Measurements from ENCODE around the gene CYP3A5. TPM values are rescaled to one million over a fixed set of nuclear protein-coding genes. Genes with fewer than 3 reads are reported as not detected.

The CYP3A5 gene
- total and polyA plus RNA-seq, 9 of the 15 experiments (the other 6 are each of a cell fraction or from before 2014, with no cell fraction given): 0.73 to 2.8 (median 1.5) TPM

DNA sequence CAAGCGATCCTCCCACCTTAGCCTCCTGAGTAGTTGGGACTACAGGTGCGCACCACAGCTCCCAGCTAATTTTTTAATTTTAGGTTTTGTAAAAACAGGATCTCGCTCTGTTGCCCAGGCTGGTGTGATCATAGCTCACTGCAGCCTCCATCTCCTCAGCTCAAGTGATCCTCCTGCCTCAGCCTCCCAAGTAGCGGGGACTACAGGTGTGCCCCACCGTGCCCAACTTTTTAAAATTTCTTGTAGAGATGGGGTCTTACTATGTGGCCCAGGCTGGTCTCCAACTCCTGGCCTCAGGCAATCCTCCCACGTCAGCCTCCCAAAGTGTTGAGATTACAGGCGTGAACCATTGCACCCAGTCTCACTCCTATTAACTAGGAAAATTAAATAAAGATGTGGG lies 74.3 kb downstream of the CYP3A5 start:
- Histone ChIP-seq H3K36me3 (ENCODE audit: control insufficient read depth, insufficient read depth, low read length) (no peaks in the 10 kb centered on the region), H3K9me1 (ENCODE audit: control insufficient read depth, insufficient read depth, low read length) (no peaks in the 10 kb centered on the region), H2AFZ (ENCODE audit: low read depth, low read length) (no peak overlapping the region), H3K4me2 (ENCODE audit: insufficient read depth, low read length) (no peak overlapping the region), H3K4me3 (no peak overlapping the region), H3K9me3 (replicated peaks; ENCODE audit: control insufficient read depth, insufficient read depth, low read depth, low read length) (no peaks in the 10 kb centered on the region), H3K4me1 (replicated peaks in 1 of 2; ENCODE audit: control insufficient read depth in 2 of 2, insufficient read depth in 2 of 2, low read length in 2 of 2) (peaks cover 0 to 8% of the 10 kb centered on the region in 2 experiments; a peak in 2 of 5 replicates), H3K27me3 (ENCODE audit: control insufficient read depth in 2 of 2, insufficient read depth in 2 of 2, low read length in 2 of 2) (peaks cover 4 to 34% of the 10 kb centered on the region in 2 experiments; a peak in 3 of 5 replicates), H3K27ac (ENCODE audit: extremely low read depth, low read depth, low read length) (no peak overlapping the region), H3K79me2 (ENCODE audit: control insufficient read depth, insufficient read depth, low read length) (no peaks in the 10 kb centered on the region), H4K20me1 (replicated peaks; ENCODE audit: control insufficient read depth, insufficient read depth, low read length) (no peaks in the 10 kb centered on the region), H3K9ac (ENCODE audit: insufficient read depth in 1 of 2, low read depth in 2 of 2, low read length in 2 of 2) (no peak overlapping the region)
- peak; percentile 60; the same call in 1 of the 2 replicates for TF ChIP-seq ZNF121 (CRISPR knock-in tag; conservative IDR thresholded peaks at IDR 0.05)
- TF ChIP-seq PTRF (tag; IDR thresholded peaks at IDR 0.05): no peak
- no peak for TF ChIP-seq ZNF3 (CRISPR knock-in tag; IDR thresholded peaks at IDR 0.05)
- TF ChIP-seq SMARCB1 (IDR thresholded peaks at IDR 0.05; ENCODE audit: insufficient read length, low read depth): no peak
- TF ChIP-seq, protein P1, sequence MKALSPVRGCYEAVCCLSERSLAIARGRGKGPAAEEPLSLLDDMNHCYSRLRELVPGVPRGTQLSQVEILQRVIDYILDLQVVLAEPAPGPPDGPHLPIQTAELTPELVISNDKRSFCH (CRISPR knock-in tag; IDR thresholded peaks at IDR 0.05): no peak
- TF ChIP-seq, protein P1 (tag; IDR thresholded peaks at IDR 0.05): no peak
- TF ChIP-seq BDP1 (IDR thresholded peaks at IDR 0.05; ENCODE audit: insufficient read depth, insufficient read length): no peak
- no peak for TF ChIP-seq CBX3 (IDR thresholded peaks at IDR 0.05; ENCODE audit: borderline replicate concordance in 1 of 2, low read length in 2 of 2)
- no TSS peak for BruUV-seq (replicated peaks)
- POLR2A ChIA-PET: interaction anchor here (0.6 to 1.5 kb wide), 2 partner anchors 11 to 41 kb away, joined by 3 to 4 read pairs; partner anchors contain the start of gene ZSCAN25
- ATAC-seq (no peak), FAIRE-seq (no peak), DNase-seq (ENCODE audit: extremely low read depth in 1 of 4, low spot score in 3 of 4) (no peak)
- WGBS (ENCODE audit: insufficient coverage, low coverage, missing lambda C conversion rate): 23% methylated on average over 7 of the region's 7 CpGs
- in situ Hi-C loops (cut with MboI): no loop called here
- intact Hi-C loops (cut with micrococcal nuclease): no loop called here
- CTCF ChIA-PET (ENCODE audit: low intra/inter-chr PET ratio): no interaction called here

Measured in K562 (cell line).